ENCODE results near the gene DUOX1.

Gene DUOX1

GRCh38 chr15:45148076-45149059, 18.6 kb downstream of the DUOX1 start:
- TF ChIP-seq MAX (IDR thresholded peaks at IDR 0.05): no peak
- TF ChIP-seq TEAD4 (IDR thresholded peaks at IDR 0.05): no peak
- no peak for TF ChIP-seq EP300 (IDR thresholded peaks at IDR 0.05; ENCODE audit: borderline replicate concordance)

GRCh38 chr15:45149060-45149459, 19.3 kb downstream of the DUOX1 start:
- TF ChIP-seq MAX (IDR thresholded peaks at IDR 0.05) (no peak), TAF1 (IDR thresholded peaks at IDR 0.05; ENCODE audit: low read depth) (no peak), YY1 (IDR thresholded peaks at IDR 0.05; ENCODE audit: low read depth) (no peak), EP300 (IDR thresholded peaks at IDR 0.05; ENCODE audit: borderline replicate concordance) (no peak), FOXM1 (IDR thresholded peaks at IDR 0.05; ENCODE audit: borderline replicate concordance, low read depth) (no peak), TEAD4 (IDR thresholded peaks at IDR 0.05) (no peak)

GRCh38 chr15:45150481-45150880, 20.7 kb downstream of the DUOX1 start:
- no peak for TF ChIP-seq MAX (IDR thresholded peaks at IDR 0.05)
- no peak for TF ChIP-seq EGR1 (IDR thresholded peaks at IDR 0.05)
- TF ChIP-seq TCF12 (IDR thresholded peaks at IDR 0.05; ENCODE audit: low read depth): no peak
- no peak for TF ChIP-seq YY1 (IDR thresholded peaks at IDR 0.05; ENCODE audit: low read depth)
- no peak for TF ChIP-seq TAF1 (IDR thresholded peaks at IDR 0.05; ENCODE audit: low read depth)
- no peak for TF ChIP-seq ZBTB7A (IDR thresholded peaks at IDR 0.05; ENCODE audit: low read depth)
- no peak for TF ChIP-seq USF1 (IDR thresholded peaks at IDR 0.05)
- no peak for TF ChIP-seq NFIC (IDR thresholded peaks at IDR 0.05)
- no peak for TF ChIP-seq CREB1 (IDR thresholded peaks at IDR 0.05; ENCODE audit: low read depth)
- TF ChIP-seq EP300 (IDR thresholded peaks at IDR 0.05; ENCODE audit: borderline replicate concordance): no peak
- TF ChIP-seq CEBPB (IDR thresholded peaks at IDR 0.05): no peak
- no peak for TF ChIP-seq FOXM1 (IDR thresholded peaks at IDR 0.05; ENCODE audit: borderline replicate concordance, low read depth)
- no peak for TF ChIP-seq RAD21 (IDR thresholded peaks at IDR 0.05; ENCODE audit: low read depth)
- no peak for TF ChIP-seq TEAD4 (IDR thresholded peaks at IDR 0.05)
- TF ChIP-seq REST (IDR thresholded peaks at IDR 0.05; ENCODE audit: low read depth): no peak

- TF ChIP-seq CEBPB (IDR thresholded peaks at IDR 0.05) (no peak), CREB1 (IDR thresholded peaks at IDR 0.05; ENCODE audit: low read depth) (no peak), ZBTB7A (IDR thresholded peaks at IDR 0.05; ENCODE audit: low read depth) (no peak), MAX (IDR thresholded peaks at IDR 0.05) (no peak), EP300 (IDR thresholded peaks at IDR 0.05; ENCODE audit: borderline replicate concordance) (no peak), RAD21 (IDR thresholded peaks at IDR 0.05; ENCODE audit: low read depth) (no peak), REST (IDR thresholded peaks at IDR 0.05; ENCODE audit: low read depth) (no peak), TEAD4 (IDR thresholded peaks at IDR 0.05) (no peak), YY1 (IDR thresholded peaks at IDR 0.05; ENCODE audit: low read depth) (no peak), TCF12 (IDR thresholded peaks at IDR 0.05; ENCODE audit: low read depth) (no peak)
Observed at GRCh38 chr15:45150997-45151396, 21.2 kb downstream of the DUOX1 start.

GRCh38 chr15:45151998-45152828, 22.4 kb downstream of the DUOX1 start:
- TF ChIP-seq MAX (IDR thresholded peaks at IDR 0.05): no peak
- TF ChIP-seq CEBPB (IDR thresholded peaks at IDR 0.05): no peak
- TF ChIP-seq ZBTB7A (IDR thresholded peaks at IDR 0.05; ENCODE audit: low read depth): no peak
- no peak for TF ChIP-seq TAF1 (IDR thresholded peaks at IDR 0.05; ENCODE audit: low read depth)
- TF ChIP-seq RAD21 (IDR thresholded peaks at IDR 0.05; ENCODE audit: low read depth): no peak
- no peak for TF ChIP-seq TCF12 (IDR thresholded peaks at IDR 0.05; ENCODE audit: low read depth)
- TF ChIP-seq REST (IDR thresholded peaks at IDR 0.05; ENCODE audit: low read depth): no peak
- TF ChIP-seq EGR1 (IDR thresholded peaks at IDR 0.05): no peak
- no peak for TF ChIP-seq CREB1 (IDR thresholded peaks at IDR 0.05; ENCODE audit: low read depth)
- no peak for TF ChIP-seq NFIC (IDR thresholded peaks at IDR 0.05)
- no peak for TF ChIP-seq TEAD4 (IDR thresholded peaks at IDR 0.05)
- no peak for TF ChIP-seq FOXM1 (IDR thresholded peaks at IDR 0.05; ENCODE audit: borderline replicate concordance, low read depth)
- TF ChIP-seq YY1 (IDR thresholded peaks at IDR 0.05; ENCODE audit: low read depth): no peak
- TF ChIP-seq USF1 (IDR thresholded peaks at IDR 0.05): no peak
- TF ChIP-seq EP300 (IDR thresholded peaks at IDR 0.05; ENCODE audit: borderline replicate concordance): no peak
